CD4-positive, alpha-beta T cell treated with Interleukin-4 for 4 hours (primary cell): ENCODE measurements around the gene COMMD9.
A peak's percentile ranks its signal among the peaks of the same experiment; 100 is the strongest.

Source experiments
- DNase-seq: peaks from one replicate; pipeline ENCODE4 v3.0.0-alpha.2; 2020

Gene COMMD9

DNA sequence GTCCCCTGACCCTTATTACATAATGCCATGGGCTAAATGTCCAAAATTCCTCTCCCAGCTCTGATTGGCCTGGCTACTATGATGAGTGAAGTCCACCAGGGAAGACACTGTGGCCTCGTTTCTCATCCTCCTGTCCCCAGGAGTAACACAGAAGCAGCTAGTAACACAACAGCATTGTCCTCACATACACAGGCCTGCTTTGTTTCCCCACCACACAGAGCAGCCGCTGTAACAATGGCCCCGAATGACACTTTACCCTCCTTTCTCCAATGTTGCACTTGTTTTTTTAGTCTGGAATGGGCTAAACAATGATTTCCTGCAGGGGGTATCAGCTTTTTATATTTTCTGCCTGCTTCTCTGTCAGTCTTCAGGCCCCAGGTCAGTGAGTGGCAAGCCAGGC, 6.7 kb upstream of the COMMD9 start, which contains the start of gene PRR5L:
Gene PRR5L, plus strand, starts transcription at position 363 of the 400 bp plus-strand sequence. CDS start 104,834 bp downstream, outside the sequence.
- no peak for DNase-seq

- peak; percentile 72 for DNase-seq
These were observed 3.1 kb upstream of the COMMD9 start for GRCh38 chr11:36292311-36292722.

- DNase-seq, result no peak
These were observed 590 bp downstream of the COMMD9 start for GRCh38 chr11:36288442-36289225.

DNA sequence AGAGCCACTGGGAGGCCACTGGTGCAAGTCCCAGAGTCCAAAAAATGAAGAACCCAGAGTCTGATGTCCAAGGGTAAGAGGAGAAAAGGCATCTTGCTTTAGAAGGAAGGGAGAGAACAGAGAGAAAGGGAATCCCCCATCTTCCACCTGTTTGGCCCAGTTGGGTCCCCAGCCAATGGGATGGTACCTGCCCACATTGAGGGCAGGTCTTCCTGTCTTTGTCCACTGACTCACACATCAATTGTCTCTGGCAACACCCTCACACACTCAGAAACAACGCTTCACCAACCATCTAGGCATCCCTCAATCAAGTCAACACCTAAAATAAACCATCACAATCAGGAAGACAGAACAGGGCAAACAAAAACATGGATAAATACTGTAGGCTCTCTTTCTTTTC, 6.3 kb downstream of the COMMD9 start:
- DNase-seq, result no peak

- DNase-seq, result no peak
These were observed 7.4 kb downstream of the COMMD9 start for GRCh38 chr11:36281850-36282249.

- no peak for DNase-seq
These were observed 8.7 kb downstream of the COMMD9 start for GRCh38 chr11:36280531-36280930.

DNA sequence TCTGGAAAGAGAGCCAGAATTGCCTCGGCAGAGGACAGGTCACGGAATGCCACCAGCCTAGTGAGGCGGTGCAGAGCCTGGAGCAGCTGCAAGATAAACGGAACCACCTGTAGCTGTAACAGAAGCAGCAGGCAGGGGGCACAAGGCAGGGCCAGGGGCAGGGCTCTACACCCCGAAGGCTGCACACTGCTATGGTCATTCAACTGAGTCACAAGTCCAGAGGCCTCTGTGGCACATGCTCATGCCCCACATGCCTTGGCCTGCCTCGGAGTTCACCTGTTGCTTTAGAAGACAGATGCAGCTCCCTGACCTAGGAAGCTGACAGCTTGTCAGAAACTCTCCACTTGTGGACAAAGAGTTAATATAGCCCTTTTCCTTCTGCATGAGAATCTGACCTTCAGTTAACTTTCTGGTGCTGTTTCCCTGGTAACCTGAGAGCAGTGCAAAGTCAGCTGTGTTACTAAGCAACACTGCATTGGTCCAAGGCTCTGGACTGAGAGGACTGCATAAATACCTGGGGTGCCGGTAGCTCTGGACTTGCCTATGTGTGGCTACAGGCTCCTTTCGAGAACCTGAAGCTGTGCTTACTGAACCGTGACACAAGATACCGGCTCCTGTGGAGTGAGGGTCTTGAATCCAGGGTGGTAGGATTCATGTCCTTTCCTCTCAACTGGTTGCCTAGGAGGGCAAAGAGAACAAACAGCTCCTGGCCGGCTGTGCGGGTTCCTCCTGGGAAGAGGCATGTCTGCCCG, 10.5 kb downstream of the COMMD9 start:
- no peak for DNase-seq

GRCh38 chr11:36274414-36274813, 14.8 kb downstream of the COMMD9 start:
- DNase-seq, result no peak

DNA sequence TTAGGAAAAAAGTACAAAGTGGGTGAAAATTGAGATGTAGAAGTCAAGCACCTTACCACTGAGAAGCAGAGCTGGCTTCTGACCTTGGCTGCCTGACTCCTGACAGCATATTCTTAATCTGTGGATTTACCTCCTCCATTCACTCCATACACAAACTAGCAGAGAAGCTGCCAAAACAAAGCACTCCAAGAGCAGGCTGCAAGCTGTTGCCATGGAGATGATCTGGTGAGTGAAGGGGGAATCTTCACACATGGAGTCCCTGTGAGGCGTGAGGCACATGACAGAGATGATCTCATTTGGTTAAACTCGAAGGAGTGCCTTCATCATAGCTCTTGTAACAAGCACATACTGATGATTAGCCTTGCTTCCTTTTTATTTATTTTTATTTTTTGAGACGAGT, 16.1 kb downstream of the COMMD9 start:
- DNase-seq, result no peak

- no peak for DNase-seq
These were observed 17.3 kb downstream of the COMMD9 start for GRCh38 chr11:36271794-36272407.

- DNase-seq, result no peak
These were observed 18.5 kb downstream of the COMMD9 start for GRCh38 chr11:36270701-36271100.

GRCh38 chr11:36268337-36268985, 20.8 kb downstream of the COMMD9 start:
- no peak for DNase-seq

DNA sequence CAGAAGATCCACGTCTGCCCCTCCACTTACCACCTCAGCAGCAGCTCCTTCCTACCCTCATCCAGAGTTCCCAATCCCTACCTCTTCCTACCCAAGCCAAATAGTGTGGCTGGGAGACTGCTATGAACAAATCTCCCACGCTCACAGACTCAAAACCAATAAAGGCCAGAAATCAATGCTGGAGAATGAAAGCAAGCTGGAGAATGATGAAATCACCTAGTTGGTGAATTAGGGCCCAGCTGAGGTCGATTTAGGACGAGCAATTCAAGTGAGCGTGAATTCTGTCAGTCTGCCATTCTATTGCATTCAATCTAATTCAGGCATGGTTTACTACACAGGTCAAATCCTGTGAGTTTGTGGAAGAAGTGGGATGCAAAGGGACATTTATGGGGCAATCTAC, 22.5 kb downstream of the COMMD9 start:
- DNase-seq, result no peak

DNA sequence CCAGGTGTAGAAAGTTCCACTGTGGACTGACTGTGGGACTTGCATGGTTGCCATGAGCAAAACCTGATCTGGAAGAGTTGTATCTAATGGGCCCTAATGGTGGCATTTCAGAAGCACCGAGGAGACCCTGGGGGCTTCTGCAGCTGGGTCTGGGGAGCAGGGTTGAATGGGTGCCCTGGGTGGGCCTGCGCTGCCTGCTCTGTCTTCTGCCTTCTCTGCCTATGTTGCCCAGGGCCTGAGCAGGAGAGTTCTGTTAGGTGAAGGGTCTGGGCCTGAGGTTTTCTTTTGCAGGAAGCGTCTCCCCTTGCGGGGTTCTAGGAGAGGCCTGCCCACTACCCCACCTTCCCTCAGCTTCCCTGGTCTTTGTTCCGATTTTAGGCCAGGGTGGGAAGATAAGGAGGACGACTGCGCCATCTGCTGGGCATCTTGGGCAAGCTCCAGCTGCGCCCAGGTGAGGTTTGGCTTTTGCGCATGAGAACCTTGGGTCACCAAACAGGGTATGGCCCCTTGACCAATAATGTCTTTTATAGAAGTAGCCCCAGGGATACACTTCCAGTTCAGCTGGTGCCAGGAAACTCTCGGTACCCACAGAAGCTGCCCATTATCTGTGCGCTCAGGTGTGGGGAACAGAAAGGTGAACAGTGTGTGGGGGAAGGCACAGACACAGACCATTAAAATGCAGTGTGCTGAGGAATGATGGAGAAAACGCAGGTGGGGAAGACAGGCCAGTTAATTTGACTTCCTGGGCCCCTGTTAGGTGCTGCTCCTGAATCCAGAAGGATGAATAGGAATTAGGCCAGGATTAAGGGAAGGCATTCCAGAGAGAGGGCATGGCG, 23.2 kb downstream of the COMMD9 start:
- peak; percentile 30 for DNase-seq

DNA sequence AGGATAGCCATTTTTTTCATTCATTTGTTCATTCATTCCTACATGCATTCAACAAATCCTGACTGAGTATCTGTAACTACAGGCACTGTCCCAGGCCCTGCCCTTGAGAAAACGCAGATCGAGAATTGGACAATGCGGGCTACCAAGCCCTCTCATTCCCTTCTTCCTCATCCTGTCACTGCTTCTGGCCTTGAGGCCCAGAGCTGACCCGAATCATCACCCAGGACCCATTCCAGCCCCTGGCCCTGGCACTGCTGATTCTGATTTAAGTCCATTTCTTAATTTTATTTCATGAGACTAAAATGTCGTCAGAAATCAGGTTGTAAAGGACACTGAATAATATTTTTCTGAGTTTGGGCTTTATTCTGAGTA, 24.3 kb downstream of the COMMD9 start:
- DNase-seq, result no peak

- DNase-seq, result no peak
These were observed 24.9 kb downstream of the COMMD9 start for GRCh38 chr11:36264011-36264972.

DNA sequence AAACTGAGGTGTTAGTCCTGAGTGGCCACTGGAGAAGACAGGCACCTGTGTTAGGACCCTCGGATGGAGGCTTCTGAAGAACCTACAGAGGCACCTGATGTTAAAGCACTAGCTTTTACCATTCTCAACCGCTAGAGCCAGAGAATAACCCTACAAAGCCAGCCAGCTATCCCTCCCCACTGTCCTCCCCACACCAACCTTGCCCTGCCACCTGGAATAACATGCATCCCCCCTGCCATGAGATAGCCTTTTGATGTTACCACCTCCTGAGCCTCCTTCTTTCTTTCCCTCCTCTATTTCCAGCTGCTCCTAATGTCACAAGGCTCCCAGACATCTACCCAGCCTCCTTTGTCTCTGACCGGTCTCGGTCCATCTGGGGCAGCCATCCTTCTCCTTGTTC, 28.1 kb downstream of the COMMD9 start:
- no peak for DNase-seq

GRCh38 chr11:36258730-36259360, 30.4 kb downstream of the COMMD9 start:
- DNase-seq, result peak; percentile 3

DNA sequence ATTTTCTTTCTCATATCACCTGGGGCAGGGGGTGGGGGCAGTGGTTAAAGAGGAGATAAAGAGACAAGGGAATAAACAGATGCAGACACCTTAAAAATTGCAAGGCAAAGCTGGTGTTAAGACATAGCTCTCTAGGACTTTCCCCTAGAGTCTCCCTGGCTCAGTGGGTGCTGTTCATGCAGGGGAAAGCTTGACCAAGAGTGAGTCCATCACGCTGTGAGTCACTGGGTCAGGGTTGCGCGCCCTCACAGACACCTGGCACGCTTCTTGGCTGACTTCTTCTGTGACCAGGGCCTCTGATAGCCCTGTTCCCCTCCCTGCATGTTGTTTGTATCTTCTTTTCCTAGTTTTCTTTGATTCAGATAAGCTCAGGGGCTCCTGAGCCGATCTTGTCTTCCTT, 31.9 kb downstream of the COMMD9 start:
- DNase-seq, result no peak

DNA sequence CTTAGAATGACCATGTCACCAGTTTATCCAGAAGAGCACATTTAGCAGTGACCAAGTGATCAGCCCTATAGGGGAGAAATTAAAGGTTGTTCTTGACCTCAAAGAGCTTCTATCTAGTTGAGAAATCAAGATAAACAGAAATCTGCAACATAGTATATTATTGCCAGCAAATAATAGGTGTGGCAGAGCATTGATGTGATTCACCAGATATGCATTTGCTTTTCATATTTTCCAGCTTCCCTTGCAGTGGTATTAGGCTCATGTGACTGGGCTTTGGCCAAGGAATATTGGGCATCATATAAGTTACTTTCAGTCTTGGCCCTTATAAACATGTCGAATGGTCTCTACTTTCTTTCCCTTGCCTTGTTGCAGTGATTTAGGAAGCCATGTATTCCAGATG, 34.5 kb downstream of the COMMD9 start:
- DNase-seq, result no peak

GRCh38 chr11:36253238-36253637, 36.0 kb downstream of the COMMD9 start:
- DNase-seq, result no peak
